ENCODE measurements around the gene CKS1B.

CKS1B gene

DNA sequence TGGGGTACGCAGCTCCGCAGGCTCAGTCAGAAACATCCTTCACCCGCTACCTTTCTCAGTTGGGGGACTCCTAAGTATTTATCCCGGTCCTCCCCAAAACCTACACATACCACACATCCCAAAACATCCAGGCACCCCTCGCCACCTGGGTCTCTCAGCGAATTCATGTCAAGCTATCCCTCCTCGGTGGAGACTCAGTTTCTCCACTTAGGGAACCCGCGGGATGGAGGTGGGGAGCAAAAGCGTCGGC lies 26.9 kb downstream of the CKS1B start:
- DNase-seq (ENCODE audit: low read depth in 3 of 3, low spot score in 1 of 3): no peak

GRCh38 chr1:155001675-155002463 lies 27.4 kb downstream of the CKS1B start:
- DNase-seq (ENCODE audit: low read depth in 3 of 3, low spot score in 1 of 3): peak; percentile 94 to 96 (median 96)

- no peak for DNase-seq (ENCODE audit: low read depth in 3 of 3, low spot score in 1 of 3)
Measured at GRCh38 chr1:155002464-155003226, 28.2 kb downstream of the CKS1B start, which contains the start of gene ZBTB7B. ZBTB7B (plus strand) TSS chr1:155002802; CDS start chr1:155014661, 11,859 bp downstream.

- no peak for DNase-seq (ENCODE audit: low read depth in 3 of 3, low spot score in 1 of 3)
Measured at GRCh38 chr1:155003227-155003765, 28.8 kb downstream of the CKS1B start.

DNA sequence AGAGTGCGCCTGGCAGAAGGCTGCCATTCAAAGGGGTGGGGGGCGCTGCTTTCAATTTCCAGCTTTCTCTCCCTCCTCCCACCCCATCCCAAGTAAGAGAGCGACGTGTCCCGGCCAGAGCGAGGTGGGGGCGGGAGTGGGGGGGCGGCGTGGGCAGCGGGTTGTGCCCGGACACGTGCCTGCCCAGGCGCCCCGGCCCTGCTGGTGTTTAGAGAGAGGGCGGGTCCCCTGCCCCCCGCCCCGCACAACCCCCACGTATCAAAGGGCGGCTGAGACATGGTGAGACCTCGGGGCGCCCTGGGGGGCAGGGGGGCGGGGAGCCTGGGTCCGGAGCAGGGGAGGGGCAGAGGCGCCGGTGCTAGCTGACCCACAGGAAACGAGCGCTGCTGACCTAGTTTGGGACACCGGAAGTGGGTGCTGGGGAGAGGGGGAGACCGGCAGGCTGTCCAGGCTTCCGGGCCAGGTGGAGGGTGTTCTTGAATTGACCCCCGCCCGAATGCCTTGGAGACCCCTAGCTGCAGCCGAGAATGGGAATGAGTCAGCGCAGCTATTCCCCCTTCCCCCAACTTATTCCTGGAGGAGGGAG lies 29.4 kb downstream of the CKS1B start:
- no peak for DNase-seq (ENCODE audit: low read depth in 3 of 3, low spot score in 1 of 3)

GRCh38 chr1:155004352-155005075 lies 30.0 kb downstream of the CKS1B start:
- no peak for DNase-seq (ENCODE audit: low read depth in 3 of 3, low spot score in 1 of 3)

DNA sequence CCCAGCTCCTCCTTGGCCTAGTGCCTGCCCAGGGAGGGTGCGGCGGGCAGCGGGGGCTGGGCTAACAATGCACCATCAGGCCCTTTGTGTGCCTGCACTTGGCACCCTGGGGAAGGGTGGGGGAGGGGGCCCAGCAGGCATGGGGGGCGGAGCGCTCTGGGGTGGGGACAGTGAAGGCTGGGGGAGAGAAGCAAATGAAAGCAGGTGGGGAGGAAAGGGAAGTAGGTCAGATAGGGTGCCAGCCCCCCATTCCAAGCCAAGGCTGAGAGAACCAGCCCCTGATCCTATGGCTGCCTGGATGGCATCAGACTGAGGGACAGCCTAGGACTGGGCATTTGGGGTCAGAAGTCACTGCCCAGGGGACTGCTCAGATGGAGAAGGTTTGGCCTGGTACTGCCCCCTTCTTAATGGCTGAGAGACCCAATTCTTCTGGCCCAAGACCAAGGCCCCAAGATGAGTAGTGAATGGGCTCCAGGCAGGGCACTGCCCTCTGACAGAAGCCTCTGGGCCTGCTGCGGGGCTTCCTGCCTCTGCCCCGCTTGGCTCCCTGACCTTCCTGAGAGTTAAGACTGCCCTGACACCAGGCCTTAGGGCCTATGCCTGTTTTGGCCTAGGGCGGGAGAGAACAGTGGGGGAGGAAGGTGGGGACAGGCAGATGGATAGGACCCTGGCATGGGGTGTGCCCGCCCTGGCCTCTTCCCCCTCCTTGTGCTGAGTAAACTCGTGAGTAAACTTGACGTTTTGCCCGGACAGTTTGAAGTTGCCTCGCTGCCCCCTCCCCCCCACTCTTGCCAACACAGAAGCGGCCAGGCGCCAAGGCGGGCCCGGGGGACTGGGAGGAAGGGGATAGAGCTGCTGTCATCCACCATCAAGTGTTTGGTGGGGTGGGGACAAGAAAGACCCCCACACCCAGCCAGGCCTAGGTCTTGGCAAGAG lies 30.9 kb downstream of the CKS1B start:
- DNase-seq (ENCODE audit: low read depth in 3 of 3, low spot score in 1 of 3): no peak

- DNase-seq (ENCODE audit: low read depth in 3 of 3, low spot score in 1 of 3): no peak
Measured at GRCh38 chr1:155006601-155007101, 32.2 kb downstream of the CKS1B start.

GRCh38 chr1:155007251-155007828 lies 32.9 kb downstream of the CKS1B start:
- DNase-seq (ENCODE audit: low read depth in 3 of 3, low spot score in 1 of 3): no peak

- peak in 1 of 3 donors; percentile 57 for DNase-seq (ENCODE audit: low read depth in 3 of 3, low spot score in 1 of 3)
Measured at GRCh38 chr1:155008015-155008941, 33.8 kb downstream of the CKS1B start.

DNA sequence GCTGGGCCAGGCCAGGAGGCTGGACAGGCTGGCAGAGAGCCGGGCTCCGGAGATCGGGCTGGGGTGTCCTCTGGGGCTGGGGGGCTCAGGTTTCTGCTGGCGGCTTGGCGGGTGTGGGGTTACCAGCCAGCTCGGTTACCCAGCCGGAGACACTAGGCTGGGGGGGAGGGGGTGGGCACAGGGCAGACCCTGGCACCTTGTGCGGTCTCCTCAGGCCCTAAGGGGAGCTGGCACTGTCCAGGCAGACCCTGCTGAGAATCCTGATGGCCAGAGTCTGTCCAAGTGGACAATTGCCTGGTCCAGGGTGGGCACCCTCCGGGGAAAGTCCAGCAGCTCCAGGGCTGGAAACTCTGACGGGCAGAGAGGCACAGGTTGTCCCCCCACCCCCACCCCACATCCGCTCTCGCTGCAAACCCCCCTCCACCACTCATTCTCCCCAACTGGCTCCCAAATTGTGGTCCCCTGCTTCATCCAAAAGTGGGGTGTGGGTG lies 34.8 kb downstream of the CKS1B start:
- DNase-seq (ENCODE audit: low read depth in 3 of 3, low spot score in 1 of 3): no peak

GRCh38 chr1:155009742-155010141 lies 35.3 kb downstream of the CKS1B start:
- DNase-seq (ENCODE audit: low read depth in 3 of 3, low spot score in 1 of 3): no peak

- no peak for DNase-seq (ENCODE audit: low read depth in 3 of 3, low spot score in 1 of 3)
Measured at GRCh38 chr1:155010211-155010918, 35.9 kb downstream of the CKS1B start.

DNA sequence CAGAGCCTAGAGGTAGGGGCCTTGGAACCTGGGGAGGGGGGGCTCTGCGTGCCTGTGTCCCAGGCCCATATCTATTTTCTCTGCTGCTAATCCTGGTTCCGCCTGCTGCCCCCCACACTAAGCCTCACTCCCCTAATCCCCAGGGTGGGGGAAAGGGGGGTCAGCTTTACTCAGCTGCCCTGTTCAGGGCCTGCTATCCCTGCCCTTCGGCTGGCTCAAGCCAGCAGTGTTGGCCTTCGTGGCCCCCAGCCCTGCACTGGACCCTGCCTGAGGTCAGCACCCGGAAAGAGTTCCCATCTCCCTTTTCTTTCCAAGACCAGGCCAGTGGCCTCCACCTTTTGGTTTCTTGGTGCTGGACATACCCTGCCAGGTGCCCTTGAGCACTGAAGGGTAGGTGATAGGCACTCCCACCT lies 36.5 kb downstream of the CKS1B start:
- no peak for DNase-seq (ENCODE audit: low read depth in 3 of 3, low spot score in 1 of 3)

DNA sequence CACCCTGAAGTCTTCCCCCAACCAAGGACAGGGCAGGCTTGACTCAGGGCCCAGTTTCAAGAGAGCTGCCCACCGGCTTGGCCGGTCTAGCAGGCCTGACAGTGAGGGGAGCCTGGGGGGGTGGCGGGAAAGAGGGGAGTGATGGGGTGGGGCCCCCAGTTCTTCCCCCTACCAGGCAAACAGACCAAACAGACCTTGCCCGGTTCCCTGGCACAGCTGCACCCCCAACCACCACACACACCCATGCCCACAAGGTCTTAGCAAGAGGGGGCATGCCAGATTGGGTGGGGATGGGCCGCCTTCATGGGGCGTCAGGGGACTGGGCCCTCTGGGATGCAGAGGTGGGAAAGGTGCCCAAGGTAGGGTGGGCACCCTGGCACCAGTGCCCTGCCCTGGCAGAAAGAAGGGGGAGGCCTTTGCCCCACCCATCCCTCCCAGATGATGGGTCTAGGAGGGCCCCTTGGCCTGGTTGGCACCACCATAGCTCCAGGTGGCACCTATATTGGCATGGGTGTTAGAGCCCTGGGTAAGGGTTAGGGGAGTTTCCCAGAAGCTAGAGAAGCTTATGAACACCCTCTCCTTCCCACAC lies 37.0 kb downstream of the CKS1B start:
- no peak for DNase-seq (ENCODE audit: low read depth in 3 of 3, low spot score in 1 of 3)

GRCh38 chr1:155012026-155012546 lies 37.6 kb downstream of the CKS1B start:
- no peak for DNase-seq (ENCODE audit: low read depth in 3 of 3, low spot score in 1 of 3)

All from stimulated activated CD4-positive, alpha-beta T cell treated with anti-CD3 and anti-CD28 coated beads, TNF-alpha, amount 100 ng/mL, for 1 hour (primary cell).